AG08396 (cell line): ENCODE data around the gene ZNF253.
"Not testable (repeated sequence)": the region's sequence is repeated elsewhere in the genome, so short reads cannot be mapped to it uniquely, and the experiment has no call there.

Experiments used
- DNase-seq: peaks from one replicate; pipeline ENCODE4 v3.0.0; 2012; ENCODE audit warnings: low spot score, mixed read lengths

The ZNF253 gene

GRCh38 chr19:19900139-19900728 is 34.6 kb downstream of the ZNF253 start:
- DNase-seq: peak; percentile 21

GRCh38 chr19:19900729-19901444 is 35.2 kb downstream of the ZNF253 start, which contains the start of gene ZNF93:
Gene ZNF93, plus strand, starts transcription at chr19:19900946. Its CDS starts 143 bp downstream, at chr19:19901089.
- peak; percentile 92 for DNase-seq

GRCh38 chr19:19907551-19907950 is 41.9 kb downstream of the ZNF253 start:
- not testable (repeated sequence) for DNase-seq

GRCh38 chr19:19909654-19910053 is 44.0 kb downstream of the ZNF253 start:
- no peak for DNase-seq

GRCh38 chr19:19911150-19911549 is 45.5 kb downstream of the ZNF253 start:
- DNase-seq: no peak

- no peak for DNase-seq
These were observed 48.9 kb downstream of the ZNF253 start for GRCh38 chr19:19914596-19914995.

- DNase-seq: not testable (repeated sequence)
These were observed 64.7 kb downstream of the ZNF253 start for GRCh38 chr19:19930417-19930816.

GRCh38 chr19:19933432-19934314 is 68.0 kb downstream of the ZNF253 start:
- DNase-seq: not testable (repeated sequence)

- DNase-seq: no peak
These were observed 71.7 kb downstream of the ZNF253 start for GRCh38 chr19:19937403-19937802.

GRCh38 chr19:19938449-19938848 is 72.8 kb downstream of the ZNF253 start:
- no peak for DNase-seq

- DNase-seq: no peak
These were observed 78.3 kb downstream of the ZNF253 start for GRCh38 chr19:19943848-19944582.
